Gastroesophageal sphincter (tissue), 4 donors: ENCODE results near the gene MPHOSPH8. TPM values are rescaled to one million over a fixed set of nuclear protein-coding genes. Genes with fewer than 3 reads are reported as not detected.

Experiments used
- ATAC-seq: fragments of 150-250 bp; one replicate; pipeline ENCODE4 v1.9.1; 2016; ENCODE audit warnings: mild to moderate bottlenecking, moderate library complexity
- H3K27ac ChIP-seq, 4 donors: fragments of 200-600 bp; sonication (generic) in 3 of 4; 1 replicate in 3 of 4; 2 replicates in 1 of 4; pipeline ENCODE4 v1.5.1; 2016 to 2019
- H3K27me3 ChIP-seq: fragments of 200-600 bp; sonication (generic); one replicate; pipeline ENCODE4 v1.5.1; 2019
- H3K36me3 ChIP-seq, 2 donors: fragments of 200-600 bp; sonication (generic); one replicate each; pipeline ENCODE4 v1.5.1; 2019; ENCODE audit warnings: control low read depth in 1 of 2
- H3K4me1 ChIP-seq, 3 donors: fragments of 200-600 bp; sonication (generic); 1 replicate in 2 of 3; 2 replicates in 1 of 3; pipeline ENCODE4 v1.5.1; 2016 to 2019; ENCODE audit warnings: control low read depth in 2 of 3
- H3K4me3 ChIP-seq, 2 donors: fragments of 200-600 bp; sonication (generic); one replicate each; pipeline ENCODE4 v1.5.1; 2019; ENCODE audit warnings: mild to moderate bottlenecking in 1 of 2, moderate library complexity in 1 of 2
- H3K9me3 ChIP-seq, 3 donors: fragments of 200-600 bp; sonication (generic); one replicate each; pipeline ENCODE4 v1.5.1; 2017 to 2019; ENCODE audit warnings: control low read depth in 2 of 3
- CTCF ChIP-seq, 4 experiments: fragments of 200-600 bp in 2 of 4; fragments of 450-650 bp in 2 of 4; sonication (generic) in 1 of 4; IDR thresholded peaks; one replicate each; pipeline ENCODE4 v1.5.1; 2017 to 2019; ENCODE audit warnings: antibody characterized with exemption in 4 of 4, mild to moderate bottlenecking in 2 of 4, moderate library complexity in 2 of 4
- EP300 ChIP-seq: sonication (generic); formaldehyde crosslinking; IDR thresholded peaks from one replicate; pipeline ENCODE4 v1.6.1; 2017; ENCODE audit warnings: antibody characterized with exemption, mild to moderate bottlenecking
- POLR2A ChIP-seq, 2 donors: fragments of 450-650 bp; IDR thresholded peaks; one replicate each; pipeline ENCODE4 v1.6.1; 2017; ENCODE audit warnings: antibody characterized with exemption in 2 of 2, mild to moderate bottlenecking in 2 of 2, moderate library complexity in 1 of 2
- POLR2AphosphoS5 ChIP-seq: sonication (generic); formaldehyde crosslinking; IDR thresholded peaks from one replicate; pipeline ENCODE4 v1.6.1; 2017; ENCODE audit warnings: antibody characterized with exemption
- WGBS, 2 donors: methylation state at CpG; one replicate each; pipeline ENCODE4 v1.1.5; 2018; ENCODE audit warnings: low coverage in 1 of 2; 5-methylcytosine and 5-hydroxymethylcytosine counted together
- total RNA-seq, 4 donors: library from RNA; depleted of rRNA; stranded (reverse); fragments of >200 nt; gene quantifications; one replicate each; pipeline ENCODE4 v1.1.0, GENCODE V29; 2016

Gene MPHOSPH8
- total RNA-seq, 4 donors from 2014 or later = 36.1 to 49.8 (median 42.3) TPM

- Histone ChIP-seq H3K27ac (no peak overlapping the region), H3K9me3 (no peaks in the 10 kb centered on the region), H3K4me1 (no peaks in the 10 kb centered on the region), H3K36me3 (peaks cover 0 to 100% of the 10 kb centered on the region in 2 donors), H3K27me3 (no peaks in the 10 kb centered on the region), H3K4me3 (no peak overlapping the region)
- 40 to 50% methylated on average over 2 to 3 of the region's 3 CpGs for WGBS, 2 donors
- no peak for ATAC-seq
- TF ChIP-seq CTCF (IDR thresholded peaks at IDR 0.05) = no peak
- no peak for TF ChIP-seq POLR2AphosphoS5
- TF ChIP-seq POLR2A (IDR thresholded peaks at IDR 0.05) = no peak
- TF ChIP-seq EP300 = no peak
Observed at GRCh38 chr13:19670147-19670546, 36.7 kb downstream of the MPHOSPH8 start.

- H3K4me3 ChIP-seq = no peak overlapping the region
- TF ChIP-seq CTCF (IDR thresholded peaks at IDR 0.05) = no peak
- no peak for TF ChIP-seq POLR2A (IDR thresholded peaks at IDR 0.05)
- no peak for TF ChIP-seq POLR2AphosphoS5
- TF ChIP-seq EP300 = no peak
- H3K9me3 ChIP-seq = no peaks in the 10 kb centered on the region
- peaks cover 0 to 96% of the 10 kb centered on the region in 2 donors for H3K36me3 ChIP-seq
- ATAC-seq = no peak
- no peaks in the 10 kb centered on the region for H3K27me3 ChIP-seq
- no peak overlapping the region for H3K27ac ChIP-seq
- no peaks in the 10 kb centered on the region for H3K4me1 ChIP-seq
- WGBS, 2 donors = 57 to 61% methylated on average over 3 to 5 of the region's 5 CpGs
Observed at GRCh38 chr13:19672990-19673389, 39.5 kb downstream of the MPHOSPH8 start.

- Histone ChIP-seq H3K36me3 (peaks cover 0 to 91% of the 10 kb centered on the region in 2 donors), H3K4me3 (no peak overlapping the region), H3K9me3 (no peaks in the 10 kb centered on the region), H3K27ac (no peak overlapping the region), H3K27me3 (no peaks in the 10 kb centered on the region), H3K4me1 (no peaks in the 10 kb centered on the region)
- ATAC-seq = no peak
- TF ChIP-seq POLR2A (IDR thresholded peaks at IDR 0.05) (no peak), EP300 (no peak), POLR2AphosphoS5 (no peak), CTCF (IDR thresholded peaks at IDR 0.05) (no peak)
- WGBS, 2 donors = 80 to 83% methylated on average over 6 to 10 of the region's 11 CpGs
Observed at GRCh38 chr13:19673473-19674430, 40.3 kb downstream of the MPHOSPH8 start.

- Histone ChIP-seq H3K27me3 (no peaks in the 10 kb centered on the region), H3K4me3 (no peak overlapping the region), H3K9me3 (no peaks in the 10 kb centered on the region), H3K4me1 (no peaks in the 10 kb centered on the region), H3K36me3 (peaks cover 0 to 82% of the 10 kb centered on the region in 2 donors), H3K27ac (no peak overlapping the region)
- TF ChIP-seq EP300 (no peak), POLR2AphosphoS5 (no peak), POLR2A (IDR thresholded peaks at IDR 0.05) (no peak), CTCF (IDR thresholded peaks at IDR 0.05) (no peak)
- ATAC-seq = no peak
- 89% methylated on average over 9 to 10 of the region's 10 CpGs for WGBS, 2 donors
Observed at GRCh38 chr13:19674898-19675297, 41.4 kb downstream of the MPHOSPH8 start.

DNA sequence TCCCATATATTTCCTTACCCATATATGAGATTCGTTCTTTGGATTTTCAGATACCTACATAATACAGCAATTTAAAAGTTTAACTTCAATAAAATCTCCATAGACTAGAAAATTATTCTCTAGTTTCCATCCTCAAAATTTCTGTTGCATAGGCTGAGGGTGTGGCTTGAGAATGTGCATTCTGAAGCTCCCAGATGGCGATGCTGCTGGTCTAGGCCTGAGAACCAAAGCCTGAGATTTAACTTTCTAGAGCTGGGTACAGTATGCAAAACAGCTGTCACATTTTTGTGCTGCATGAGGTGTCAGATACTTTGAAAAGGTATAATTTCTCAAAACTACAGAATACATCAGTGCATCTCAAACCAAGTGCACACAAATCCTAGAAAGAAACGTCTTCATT lies 42.7 kb downstream of the MPHOSPH8 start:
- no peak for ATAC-seq
- TF ChIP-seq EP300 = no peak
- TF ChIP-seq CTCF (IDR thresholded peaks at IDR 0.05) = no peak
- TF ChIP-seq POLR2A (IDR thresholded peaks at IDR 0.05) = no peak
- no peak for TF ChIP-seq POLR2AphosphoS5
- WGBS, 2 donors = 87 to 92% methylated on average over 3 of the region's 3 CpGs
- Histone ChIP-seq H3K9me3 (no peaks in the 10 kb centered on the region), H3K4me3 (no peak overlapping the region), H3K36me3 (peaks cover 0 to 69% of the 10 kb centered on the region in 2 donors), H3K27ac (no peak overlapping the region), H3K4me1 (no peaks in the 10 kb centered on the region), H3K27me3 (no peaks in the 10 kb centered on the region)
